NCI-H2171 treated with DMSO at 0.1 percent for 48 hours (cell line): Measurements from ENCODE around the gene SETD5.

ENCODE experiments used
- DNase-seq: peaks from one replicate; lab custom pipeline; 2025; lab: John Stamatoyannopoulos, UW

The SETD5 gene

GRCh38 chr3:9409981-9410854, 12.8 kb downstream of the SETD5 start:
- DNase-seq, result no peak

GRCh38 chr3:9411302-9411701, 13.9 kb downstream of the SETD5 start:
- DNase-seq, result no peak

GRCh38 chr3:9412293-9412692, 14.9 kb downstream of the SETD5 start:
- no peak for DNase-seq

GRCh38 chr3:9414826-9415225, 17.4 kb downstream of the SETD5 start:
- no peak for DNase-seq

GRCh38 chr3:9415485-9416138, 18.2 kb downstream of the SETD5 start:
- DNase-seq, result no peak

- no peak for DNase-seq
These were observed 18.8 kb downstream of the SETD5 start for GRCh38 chr3:9416139-9416780.

GRCh38 chr3:9420850-9421549, 23.6 kb downstream of the SETD5 start:
- peak; percentile 9 for DNase-seq

GRCh38 chr3:9422712-9423424, 25.5 kb downstream of the SETD5 start:
- DNase-seq, result peak; percentile 76

- no peak for DNase-seq
These were observed 31.0 kb downstream of the SETD5 start for GRCh38 chr3:9428411-9428810.

GRCh38 chr3:9430733-9431132, 33.3 kb downstream of the SETD5 start:
- DNase-seq, result no peak

- no peak for DNase-seq
These were observed 36.5 kb downstream of the SETD5 start for GRCh38 chr3:9433627-9434521.

- DNase-seq, result no peak
These were observed 37.9 kb downstream of the SETD5 start for GRCh38 chr3:9435316-9435715.

- no peak for DNase-seq
These were observed 41.9 kb downstream of the SETD5 start for GRCh38 chr3:9439331-9439730.

- no peak for DNase-seq
These were observed 44.2 kb downstream of the SETD5 start for GRCh38 chr3:9441501-9442221.

- DNase-seq, result no peak
These were observed 50.7 kb downstream of the SETD5 start for GRCh38 chr3:9448071-9448470.

GRCh38 chr3:9448643-9449042, 51.2 kb downstream of the SETD5 start:
- DNase-seq, result no peak

- DNase-seq, result no peak
These were observed 52.7 kb downstream of the SETD5 start for GRCh38 chr3:9450126-9450525.

- no peak for DNase-seq
These were observed 53.6 kb downstream of the SETD5 start for GRCh38 chr3:9450991-9451390.

- no peak for DNase-seq
These were observed 55.0 kb downstream of the SETD5 start for GRCh38 chr3:9452417-9452816.

GRCh38 chr3:9455596-9456131, 58.2 kb downstream of the SETD5 start:
- no peak for DNase-seq
